ENCODE measurements around the gene PRKCH. TPM values are rescaled to one million over a fixed set of nuclear protein-coding genes. Genes with fewer than 3 reads are reported as not detected.

Gene PRKCH
- polyA plus RNA-seq, 3 donors, result 3.6 to 6.2 (median 5.4) TPM

DNA sequence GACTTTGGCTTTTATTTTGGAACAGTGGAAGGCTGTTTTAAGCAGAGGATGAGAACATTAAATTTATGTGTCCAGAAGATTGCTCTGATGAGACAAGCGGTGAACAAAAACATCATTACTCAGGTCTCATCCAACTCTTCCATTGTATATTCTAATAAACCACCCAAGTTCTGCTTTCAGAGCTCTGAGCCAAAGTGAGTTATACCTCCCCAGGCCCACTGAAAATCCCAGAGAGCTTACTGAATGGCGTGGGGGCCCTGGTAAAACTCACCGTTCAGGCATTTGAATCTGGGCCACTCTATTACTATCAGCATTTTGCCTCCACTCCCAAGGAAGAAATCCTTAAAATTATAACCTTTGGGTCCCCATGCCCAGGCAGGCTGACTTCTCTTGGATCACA, 251.9 kb downstream of the PRKCH start:
- Mint-ChIP-seq H3K27me3 (ENCODE audit: low read depth in 3 of 3) (peaks cover 0 to 2% (median 0%) of the 10 kb centered on the region in 3 donors), H3K4me1 (peaks cover 49% of the 10 kb centered on the region), H3K4me3 (no peak overlapping the region), H3K9me3 (peaks cover 0 to 3% (median 0%) of the 10 kb centered on the region in 7 donors), H3K27ac (peak overlapping the region in 1 of 7 donors; percentile 41), H3K36me3 (peaks cover 2 to 4% of the 10 kb centered on the region in 2 donors)
- no peak overlapping the region for H3K4me2 ChIP-seq (replicated peaks; ENCODE audit: extremely low read depth, low read length, poor library complexity, severe bottlenecking)
- H2AFZ ChIP-seq (ENCODE audit: insufficient read depth, low read depth, low read length, poor library complexity, severe bottlenecking), result no peak overlapping the region
- H3K9ac ChIP-seq (ENCODE audit: insufficient read depth, low read length, poor library complexity, severe bottlenecking), result no peak overlapping the region
- WGBS (ENCODE audit: insufficient coverage), result 90% methylated on average over 2 of the region's 3 CpGs
- H3K36me3 ChIP-seq (replicated peaks in 1 of 2; ENCODE audit: control insufficient read depth in 1 of 2, insufficient read depth in 2 of 2, low read length in 2 of 2), result no peaks in the 10 kb centered on the region
- no peak overlapping the region for H3K4me3 ChIP-seq (replicated peaks in 1 of 3; ENCODE audit: low read depth in 2 of 3, low read length in 3 of 3)
- intact Hi-C loops (cut with micrococcal nuclease), result loop anchor here in 1 of 2 donors (5.0 kb wide), 1 partner anchor 89 kb away; no protein-coding TSS in a partner anchor
- peaks cover 41 to 47% of the 10 kb centered on the region in 2 donors for H3K4me1 ChIP-seq (ENCODE audit: control insufficient read depth in 1 of 2, insufficient read depth in 2 of 2, low read length in 2 of 2)
- H3K27ac ChIP-seq (ENCODE audit: low read depth in 1 of 2, low read length in 2 of 2), result no peak overlapping the region
- no peak for DNase-seq
- no peaks in the 10 kb centered on the region for H3K9me3 ChIP-seq (replicated peaks in 1 of 2; ENCODE audit: control insufficient read depth in 1 of 2, insufficient read depth in 1 of 2, low read length in 2 of 2)
- H3K27me3 ChIP-seq (ENCODE audit: control insufficient read depth in 2 of 2, insufficient read depth in 2 of 2, low read length in 2 of 2), result no peaks in the 10 kb centered on the region
- H4K20me1 ChIP-seq (ENCODE audit: insufficient read depth, low read length), result no peaks in the 10 kb centered on the region
- TF ChIP-seq CTCF (IDR thresholded peaks at IDR 0.05), result no peak
- peaks cover 3% of the 10 kb centered on the region for H3K79me2 ChIP-seq (ENCODE audit: insufficient read depth, low read length)

DNA sequence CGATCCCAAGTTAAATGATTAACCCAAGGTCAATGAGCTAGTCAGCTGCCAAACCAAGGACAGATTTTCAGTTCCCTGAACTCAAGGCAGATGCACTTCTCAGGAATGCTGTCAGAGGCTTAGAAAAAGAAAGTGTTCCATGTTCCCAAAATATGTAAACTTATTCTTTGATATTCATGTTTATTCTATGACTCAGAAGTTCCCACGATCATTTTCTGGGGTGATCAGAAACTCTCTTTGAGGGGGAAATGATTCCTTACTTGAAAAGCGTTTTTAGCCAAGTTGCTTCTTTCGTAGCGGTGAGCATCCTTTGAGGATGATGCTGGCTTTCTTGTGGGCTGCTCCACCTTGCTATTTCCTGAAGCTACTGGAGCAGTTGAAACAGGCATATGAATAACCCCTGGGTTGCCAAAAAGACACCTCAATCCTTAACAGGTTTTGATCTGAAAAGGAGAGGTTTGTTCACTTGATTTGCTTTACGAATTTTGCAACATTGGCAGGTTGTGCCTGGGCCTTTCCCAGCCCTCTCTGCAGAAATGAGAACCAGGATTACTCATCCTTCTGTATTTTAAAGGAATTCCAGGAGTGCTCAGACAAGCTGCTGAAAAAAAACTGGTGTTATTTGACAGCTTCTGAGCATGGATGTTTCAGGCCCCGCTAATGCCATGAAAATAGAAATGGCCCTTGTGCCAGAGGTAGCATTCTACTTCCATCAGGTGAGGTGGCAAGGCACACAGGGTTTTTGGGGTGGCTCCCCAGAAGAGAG, 252.6 kb downstream of the PRKCH start:
- Histone ChIP-seq H3K79me2 (ENCODE audit: insufficient read depth, low read length) (peaks cover 3% of the 10 kb centered on the region), H3K4me3 (replicated peaks in 1 of 3; ENCODE audit: low read depth in 2 of 3, low read length in 3 of 3) (no peak overlapping the region), H2AFZ (ENCODE audit: insufficient read depth, low read depth, low read length, poor library complexity, severe bottlenecking) (no peak overlapping the region), H3K9ac (ENCODE audit: insufficient read depth, low read length, poor library complexity, severe bottlenecking) (no peak overlapping the region), H3K27ac (ENCODE audit: low read depth in 1 of 2, low read length in 2 of 2) (no peak overlapping the region), H3K4me1 (ENCODE audit: control insufficient read depth in 1 of 2, insufficient read depth in 2 of 2, low read length in 2 of 2) (peaks cover 36 to 41% of the 10 kb centered on the region in 2 donors), H4K20me1 (ENCODE audit: insufficient read depth, low read length) (no peaks in the 10 kb centered on the region), H3K9me3 (replicated peaks in 1 of 2; ENCODE audit: control insufficient read depth in 1 of 2, insufficient read depth in 1 of 2, low read length in 2 of 2) (no peaks in the 10 kb centered on the region), H3K4me2 (replicated peaks; ENCODE audit: extremely low read depth, low read length, poor library complexity, severe bottlenecking) (no peak overlapping the region), H3K27me3 (ENCODE audit: control insufficient read depth in 2 of 2, insufficient read depth in 2 of 2, low read length in 2 of 2) (no peaks in the 10 kb centered on the region), H3K36me3 (replicated peaks in 1 of 2; ENCODE audit: control insufficient read depth in 1 of 2, insufficient read depth in 2 of 2, low read length in 2 of 2) (no peaks in the 10 kb centered on the region)
- H3K27ac Mint-ChIP-seq, result no peak overlapping the region
- H3K9me3 Mint-ChIP-seq, result peaks cover 0 to 3% (median 0%) of the 10 kb centered on the region in 7 donors
- intact Hi-C loops (cut with micrococcal nuclease), result loop anchor here in 1 of 2 donors (5.0 kb wide), 1 partner anchor 88 kb away; no protein-coding TSS in a partner anchor
- H3K27me3 Mint-ChIP-seq (ENCODE audit: low read depth in 3 of 3), result peaks cover 0 to 2% (median 0%) of the 10 kb centered on the region in 3 donors
- peaks cover 2 to 4% of the 10 kb centered on the region in 2 donors for H3K36me3 Mint-ChIP-seq
- WGBS (ENCODE audit: insufficient coverage), result 100% methylated on average over 2 of the region's 7 CpGs
- no peak for DNase-seq
- peaks cover 48% of the 10 kb centered on the region for H3K4me1 Mint-ChIP-seq
- no peak overlapping the region for H3K4me3 Mint-ChIP-seq
- no peak for TF ChIP-seq CTCF (IDR thresholded peaks at IDR 0.05)

Data from CD14-positive monocyte (primary cell).